GM18502 (cell line): ENCODE results near the gene NCOA3.
"Not testable (repeated sequence)": the region's sequence is repeated elsewhere in the genome, so short reads cannot be mapped to it uniquely, and the experiment has no call there.

Experiments
- ATAC-seq: cut with Tn5 transposase; IDR thresholded peaks from one replicate; pipeline ENCODE4 v1.9.1; 2021; ENCODE audit warnings: mild to moderate bottlenecking; ENCODE audit not compliant: unreplicated experiment, poor library complexity

NCOA3 gene

DNA sequence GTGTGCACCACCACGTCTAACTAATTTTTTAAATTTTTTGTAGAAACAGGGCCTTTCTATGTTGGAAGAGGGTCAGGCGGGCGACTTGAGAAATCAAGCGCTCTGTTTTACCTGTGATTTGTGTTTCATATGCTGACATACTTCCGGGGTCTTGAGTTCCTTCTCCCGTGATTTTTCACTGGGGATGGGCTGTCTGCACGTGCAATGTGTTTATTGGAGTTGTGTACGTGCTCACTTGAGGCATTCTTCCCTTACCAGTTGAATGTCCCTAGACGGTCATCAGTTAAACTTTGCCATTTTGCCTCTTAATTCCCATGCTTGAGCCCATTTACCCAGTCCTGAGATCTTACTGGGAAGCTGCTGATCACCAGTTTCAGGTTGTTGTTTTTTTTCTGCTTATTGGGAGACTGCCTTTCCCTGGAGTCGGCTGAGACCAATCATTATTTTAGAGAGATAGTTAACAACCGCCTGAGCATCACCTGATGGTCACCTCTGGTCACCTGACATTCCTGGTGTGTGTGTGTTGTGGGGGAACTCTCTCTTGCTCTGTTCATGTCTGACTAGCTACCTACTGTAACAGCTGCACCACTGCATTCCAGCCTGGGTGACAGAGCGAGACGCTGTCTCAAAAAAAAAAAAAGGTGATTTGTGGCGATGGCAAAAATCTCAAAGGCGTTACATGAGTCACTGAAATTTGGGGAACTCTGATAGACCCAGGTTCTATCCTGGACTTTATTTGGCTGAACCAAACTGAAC, 34.8 kb upstream of the NCOA3 start:
- ATAC-seq = no peak

- no peak for ATAC-seq
Observed at GRCh38 chr20:47468290-47469050, 33.2 kb upstream of the NCOA3 start.

GRCh38 chr20:47475419-47476044, 26.2 kb upstream of the NCOA3 start:
- no peak for ATAC-seq

DNA sequence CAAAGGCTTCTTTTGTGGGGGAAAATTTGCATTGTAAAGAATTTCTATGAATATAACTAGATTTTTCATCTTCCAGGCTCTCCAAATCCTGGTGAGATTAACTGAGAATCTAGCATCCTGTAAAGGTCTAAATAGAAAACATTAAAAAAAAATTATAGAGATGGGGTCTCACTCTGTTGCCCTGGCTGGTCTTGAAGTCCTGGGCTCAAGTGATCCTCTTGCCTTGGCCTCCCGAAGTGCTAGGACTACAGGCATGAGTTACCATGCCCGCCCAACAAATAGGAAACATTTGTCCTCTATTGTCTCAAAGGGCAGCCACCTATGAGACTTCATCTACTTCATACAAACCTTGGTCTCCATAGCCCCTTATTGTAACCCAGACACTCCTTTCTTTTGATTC, 25.2 kb upstream of the NCOA3 start:
- ATAC-seq = no peak

DNA sequence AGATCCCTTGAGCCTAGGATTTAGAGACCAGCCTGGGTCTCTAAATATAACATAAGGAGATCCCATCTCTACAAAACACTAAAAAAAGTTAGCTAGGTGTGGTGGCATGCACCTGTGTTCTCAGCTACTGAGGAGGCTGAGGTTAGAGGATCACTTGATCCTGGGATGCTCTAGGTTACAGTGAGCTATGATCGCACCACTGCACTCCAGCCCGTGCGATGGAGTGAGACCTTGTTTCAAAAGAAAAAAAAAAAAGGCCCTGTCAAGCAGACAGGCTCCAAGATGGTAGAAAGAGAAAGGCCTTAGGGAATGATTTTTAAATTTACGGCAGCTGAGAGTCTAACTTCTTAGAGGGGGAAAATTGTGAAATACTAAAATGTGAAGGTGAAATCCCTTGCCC, 22.6 kb upstream of the NCOA3 start:
- no peak for ATAC-seq

DNA sequence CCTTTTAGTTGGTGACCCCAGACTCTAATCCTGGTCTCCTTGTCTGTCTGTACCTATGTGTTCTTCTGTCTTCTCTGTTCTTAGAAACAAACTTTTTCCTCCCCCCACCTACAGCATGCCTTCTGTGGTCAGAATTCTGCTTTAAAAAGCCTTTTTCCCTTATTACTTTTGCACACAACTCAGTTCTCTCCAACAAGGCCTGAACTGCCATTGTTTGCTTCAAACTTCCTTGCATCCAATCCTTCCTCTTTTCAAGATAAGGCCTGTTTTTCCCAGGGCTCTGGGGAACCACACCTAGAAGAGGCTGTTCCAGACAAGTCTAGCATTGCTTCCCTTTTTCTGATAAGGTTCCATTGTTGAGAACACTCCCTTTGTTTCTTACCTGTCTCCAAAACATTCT, 22.2 kb upstream of the NCOA3 start:
- ATAC-seq = no peak

DNA sequence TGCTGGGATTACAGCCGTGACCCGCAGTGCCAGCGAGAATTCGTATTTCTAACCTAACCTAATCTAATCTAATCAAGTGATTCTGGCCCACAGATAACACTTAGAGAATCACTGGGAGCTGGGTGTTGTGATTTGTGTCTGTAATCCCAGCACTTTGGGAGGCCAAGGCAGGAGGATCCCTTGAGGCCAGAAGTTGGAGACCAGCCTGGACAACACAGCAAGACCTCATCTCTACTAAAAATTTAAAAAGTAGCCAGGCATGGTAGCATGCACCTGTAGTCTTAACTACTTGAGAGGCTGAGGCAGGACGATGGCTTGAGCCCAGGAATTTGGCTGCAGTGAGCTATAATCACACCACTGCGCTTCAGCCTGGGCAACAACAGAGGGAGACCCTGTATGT, 21.4 kb upstream of the NCOA3 start:
- ATAC-seq = no peak

DNA sequence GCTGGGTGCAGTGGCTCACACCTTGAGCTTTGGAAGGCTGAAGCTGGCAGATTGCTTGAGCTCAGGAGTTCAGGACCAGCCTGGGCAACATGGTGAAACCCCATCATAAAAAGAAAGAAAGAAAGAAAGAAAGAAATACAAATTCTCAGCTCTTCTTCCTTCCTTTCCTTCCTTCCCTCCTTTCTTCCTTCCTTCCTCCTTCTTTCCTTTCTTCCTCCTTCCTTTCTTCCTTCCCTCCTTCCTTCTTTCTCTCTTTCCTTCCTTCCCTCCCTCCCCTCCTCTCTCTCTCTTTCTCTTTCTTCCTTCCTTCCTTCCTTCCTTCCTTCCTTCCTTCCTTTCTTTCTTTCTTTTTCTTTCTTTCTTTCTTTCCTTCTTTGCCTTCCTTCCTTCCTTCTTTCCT, 21.0 kb upstream of the NCOA3 start:
- no peak for ATAC-seq

GRCh38 chr20:47481330-47482216, 20.1 kb upstream of the NCOA3 start:
- ATAC-seq = no peak

DNA sequence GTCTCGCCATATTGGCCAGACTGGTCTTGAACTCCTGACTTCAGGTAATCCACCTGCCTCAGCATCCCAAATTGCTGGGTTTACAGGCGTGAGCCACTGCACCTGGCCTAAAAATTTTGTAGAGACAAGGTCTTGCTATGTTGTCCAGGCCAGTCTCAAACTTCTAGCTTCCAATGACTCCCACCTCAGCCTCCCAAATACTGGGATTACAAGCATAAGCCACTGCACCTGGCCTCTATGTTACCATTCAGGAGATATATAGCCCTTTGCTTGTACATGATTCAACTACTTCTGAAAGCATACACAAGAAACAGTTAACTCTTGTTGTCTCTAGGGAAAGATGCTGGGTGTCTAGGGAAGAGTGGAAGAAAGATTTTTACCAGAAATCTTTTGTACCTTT, 19.0 kb upstream of the NCOA3 start:
- ATAC-seq = no peak

DNA sequence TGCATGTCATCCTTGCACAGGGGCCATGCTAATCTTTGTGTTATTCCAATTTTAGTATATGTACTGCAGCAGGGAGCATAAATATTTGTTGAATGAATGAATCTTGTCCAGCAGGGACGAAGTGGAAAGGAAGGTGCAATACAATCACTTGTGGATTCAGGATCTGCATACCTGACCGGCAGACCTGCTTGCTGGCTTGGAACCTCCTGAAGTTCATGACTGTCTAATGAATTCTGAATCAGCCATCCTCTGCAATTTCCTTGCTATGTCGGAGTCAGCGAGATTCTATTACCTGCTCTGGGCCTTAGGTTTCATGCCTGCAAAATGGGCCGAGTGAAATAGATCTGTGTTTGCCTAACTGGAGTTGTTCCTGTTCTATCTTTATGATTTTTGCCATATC, 17.4 kb upstream of the NCOA3 start:
- ATAC-seq = no peak

DNA sequence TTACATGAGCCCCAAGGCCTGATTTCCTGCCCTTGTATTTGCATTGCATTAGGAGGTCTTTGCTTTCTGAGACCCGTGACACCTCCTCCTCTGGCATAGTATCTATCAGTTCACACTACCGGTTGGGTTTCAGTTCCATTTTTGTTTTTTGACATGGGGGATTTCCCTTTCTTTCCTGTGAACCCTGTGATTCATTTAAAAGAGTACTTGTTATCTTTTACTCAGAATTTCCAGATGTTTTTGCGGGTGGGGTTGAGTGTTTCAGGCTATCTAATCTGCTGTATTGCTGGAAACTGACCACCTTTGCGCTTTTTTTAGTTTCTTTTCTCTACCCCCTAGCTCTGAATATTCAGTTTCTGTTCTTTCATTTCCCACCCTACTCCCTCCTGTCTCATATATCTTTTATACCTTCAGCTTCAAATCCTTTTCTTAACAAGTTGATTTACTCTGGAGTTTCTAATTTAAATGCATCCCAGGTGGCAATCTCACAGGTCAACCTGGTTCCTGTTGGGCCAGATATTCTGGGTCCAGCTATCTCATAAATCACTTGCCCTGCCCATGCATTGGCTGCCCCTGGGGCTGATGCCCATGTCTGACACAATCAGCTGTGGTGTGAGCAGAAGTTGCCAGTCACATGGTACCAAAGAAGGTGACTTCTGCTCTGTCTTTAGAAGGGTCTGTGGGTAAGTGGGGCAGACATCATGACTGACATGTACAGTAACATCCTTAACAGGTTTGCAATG, 14.3 kb upstream of the NCOA3 start:
- peak; percentile 71 for ATAC-seq

DNA sequence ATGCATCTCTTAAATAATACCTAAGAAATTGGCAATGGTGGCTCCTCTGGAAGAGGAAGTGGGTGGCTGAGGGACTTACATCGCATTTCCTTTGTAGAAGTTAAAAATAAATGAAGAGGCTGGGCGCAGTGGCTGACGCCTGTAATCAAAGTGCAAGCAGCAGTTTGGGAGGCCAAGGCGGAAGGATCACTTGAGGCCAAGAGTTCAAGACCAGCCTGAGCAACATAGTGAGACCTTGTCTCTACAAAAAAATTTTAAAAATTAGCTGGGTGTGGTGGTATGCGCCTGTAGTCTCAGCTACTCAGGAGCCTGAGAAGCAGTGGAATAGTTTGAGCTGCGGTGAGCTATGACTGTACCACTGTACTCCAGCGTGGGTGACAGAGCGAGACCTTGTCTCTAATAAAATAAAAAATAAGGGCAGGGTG, 12.2 kb upstream of the NCOA3 start:
- ATAC-seq = no peak

DNA sequence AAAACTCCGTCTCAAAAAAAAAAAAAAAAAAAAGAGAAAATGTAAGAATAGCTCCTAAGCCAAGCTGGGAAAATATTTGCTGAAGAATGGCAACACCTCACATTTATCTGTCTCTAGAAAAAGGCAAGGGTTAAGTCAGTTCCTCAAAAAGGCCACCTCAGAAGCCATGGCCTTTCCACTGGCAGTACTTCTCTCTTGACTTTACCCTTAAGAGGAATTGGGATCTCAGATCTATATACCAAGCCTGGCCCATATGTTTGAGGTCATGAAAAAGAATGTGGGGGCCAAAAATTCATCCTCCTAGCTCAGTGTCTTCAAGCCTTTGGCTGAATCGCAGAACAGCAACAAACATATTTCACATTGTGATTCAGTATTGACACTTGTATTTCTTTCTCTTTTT, 10.9 kb upstream of the NCOA3 start:
- ATAC-seq = no peak

GRCh38 chr20:47492284-47492683, 9.4 kb upstream of the NCOA3 start:
- ATAC-seq = no peak

GRCh38 chr20:47493175-47493962, 8.3 kb upstream of the NCOA3 start:
- ATAC-seq = no peak

DNA sequence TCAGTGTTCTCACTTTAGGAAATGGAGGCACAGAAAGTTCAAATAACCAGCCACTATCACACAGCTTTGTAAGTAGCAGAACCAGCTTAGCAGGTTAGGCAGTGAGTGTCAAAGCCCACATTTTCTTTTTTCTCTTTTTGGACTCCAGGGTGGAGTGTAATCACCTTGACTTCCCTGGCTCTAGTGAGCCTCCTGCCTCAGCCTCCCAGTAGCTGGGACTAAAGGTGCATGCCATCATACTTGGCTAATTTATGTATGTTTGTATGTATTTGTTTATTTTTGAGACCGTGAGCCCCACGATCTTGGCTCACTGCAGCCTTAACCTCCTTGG, 7.8 kb upstream of the NCOA3 start:
- ATAC-seq = no peak

- not testable (repeated sequence) for ATAC-seq
Observed at GRCh38 chr20:47494606-47495005, 7.1 kb upstream of the NCOA3 start.

DNA sequence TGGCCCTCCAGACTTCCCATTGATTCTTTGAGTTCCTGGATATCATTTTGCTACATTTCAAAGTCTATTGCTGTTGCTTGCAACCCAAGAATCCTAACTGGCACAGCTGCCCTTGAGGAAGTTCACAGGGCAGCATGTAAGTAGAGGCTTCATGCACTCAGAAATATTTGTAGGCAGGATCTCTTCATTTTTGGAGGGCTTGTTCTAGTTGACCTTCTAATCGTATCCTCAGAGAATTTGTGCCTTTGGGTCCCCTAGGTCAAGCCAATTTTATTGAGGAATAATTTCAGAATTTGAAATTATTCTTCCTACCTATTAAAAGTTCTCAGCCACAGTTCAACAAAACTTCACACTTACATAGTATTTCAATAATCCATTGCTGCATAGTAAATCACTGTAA, 5.6 kb upstream of the NCOA3 start:
- no peak for ATAC-seq
